Measurements from ENCODE around the gene MYO16. TPM values are rescaled to one million over a fixed set of nuclear protein-coding genes. Genes with fewer than 3 reads are reported as not detected.

The MYO16 gene
- total RNA-seq, 4 donors from 2014 or later: 0.54 to 3.8 (median 1.5) TPM

GRCh38 chr13:109136873-109137272 is 507.5 kb downstream of the MYO16 start:
- H3K36me3 ChIP-seq: no peaks in the 10 kb centered on the region
- no peak overlapping the region for H3K4me3 ChIP-seq
- peaks cover 19% of the 10 kb centered on the region for H3K27me3 ChIP-seq
- H3K27ac ChIP-seq: peak overlapping the region in 1 of 4 donors; percentile 40
- peaks cover 0 to 22% (median 0%) of the 10 kb centered on the region in 3 donors for H3K4me1 ChIP-seq
- TF ChIP-seq POLR2A (IDR thresholded peaks at IDR 0.05) (no peak), POLR2AphosphoS5 (IDR thresholded peaks at IDR 0.05) (no peak), EP300 (IDR thresholded peaks at IDR 0.05) (no peak), CTCF (IDR thresholded peaks at IDR 0.05) (no peak)
- no peak for ATAC-seq
- H3K9me3 ChIP-seq: no peaks in the 10 kb centered on the region
- 92% methylated on average over 1 of the region's 2 CpGs; no CpG with 5 or more reads in 1 of the 2 donors for WGBS, 2 donors (ENCODE audit: low coverage in 1 of 2)

GRCh38 chr13:109139346-109139745 is 509.9 kb downstream of the MYO16 start:
- Histone ChIP-seq H3K4me3 (no peak overlapping the region), H3K27me3 (peaks cover 19% of the 10 kb centered on the region), H3K27ac (no peak overlapping the region), H3K36me3 (no peaks in the 10 kb centered on the region), H3K9me3 (no peaks in the 10 kb centered on the region), H3K4me1 (peaks cover 0 to 15% (median 0%) of the 10 kb centered on the region in 3 donors)
- WGBS, 2 donors (ENCODE audit: low coverage in 1 of 2): 89 to 100% methylated on average over 7 to 9 of the region's 9 CpGs
- TF ChIP-seq EP300 (IDR thresholded peaks at IDR 0.05) (no peak), POLR2A (IDR thresholded peaks at IDR 0.05) (no peak), CTCF (IDR thresholded peaks at IDR 0.05) (no peak)
- ATAC-seq: no peak

GRCh38 chr13:109140054-109140453 is 510.6 kb downstream of the MYO16 start:
- Histone ChIP-seq H3K36me3 (no peaks in the 10 kb centered on the region), H3K27ac (peak overlapping the region in 1 of 4 donors; percentile 81), H3K4me1 (peaks cover 0 to 18% (median 0%) of the 10 kb centered on the region in 3 donors), H3K4me3 (peak overlapping the region; percentile 40 to 61), H3K9me3 (no peaks in the 10 kb centered on the region), H3K27me3 (peaks cover 19% of the 10 kb centered on the region)
- no peak for ATAC-seq
- 100% methylated on average over 1 of the region's 33 CpGs; no CpG with 5 or more reads in 1 of the 2 donors for WGBS, 2 donors (ENCODE audit: low coverage in 1 of 2)
- TF ChIP-seq POLR2A (IDR thresholded peaks at IDR 0.05) (no peak), EP300 (IDR thresholded peaks at IDR 0.05) (no peak)

- WGBS, 2 donors (ENCODE audit: low coverage in 1 of 2): 13% methylated on average over 3 of the region's 97 CpGs; no CpG with 5 or more reads in 1 of the 2 donors
- Histone ChIP-seq H3K4me1 (peaks cover 0 to 24% (median 0%) of the 10 kb centered on the region in 3 donors), H3K36me3 (no peaks in the 10 kb centered on the region), H3K9me3 (no peaks in the 10 kb centered on the region), H3K27ac (peak overlapping the region in 3 of 4 donors; percentile 61 to 81 (median 73)), H3K4me3 (peak overlapping the region; percentile 40 to 61), H3K27me3 (peaks cover 19% of the 10 kb centered on the region)
- no peak for TF ChIP-seq EP300 (IDR thresholded peaks at IDR 0.05)
- TF ChIP-seq POLR2A (IDR thresholded peaks at IDR 0.05): no peak
- no peak for TF ChIP-seq POLR2AphosphoS5 (IDR thresholded peaks at IDR 0.05)
- no peak for TF ChIP-seq CTCF (IDR thresholded peaks at IDR 0.05)
- ATAC-seq: peak; percentile 40
Observed at GRCh38 chr13:109140479-109141349, 511.3 kb downstream of the MYO16 start.

GRCh38 chr13:109141706-109142105 is 512.3 kb downstream of the MYO16 start:
- Histone ChIP-seq H3K36me3 (no peaks in the 10 kb centered on the region), H3K4me3 (peak overlapping the region in 1 of 2 donors; percentile 61), H3K9me3 (no peaks in the 10 kb centered on the region), H3K27ac (peak overlapping the region in 2 of 4 donors; percentile 53 to 83), H3K27me3 (peaks cover 19% of the 10 kb centered on the region), H3K4me1 (peaks cover 0 to 34% (median 4%) of the 10 kb centered on the region in 3 donors)
- TF ChIP-seq POLR2A (IDR thresholded peaks at IDR 0.05): no peak
- no peak for TF ChIP-seq EP300 (IDR thresholded peaks at IDR 0.05)
- no peak for TF ChIP-seq POLR2AphosphoS5 (IDR thresholded peaks at IDR 0.05)
- TF ChIP-seq CTCF (IDR thresholded peaks at IDR 0.05): no peak
- WGBS, 2 donors (ENCODE audit: low coverage in 1 of 2): 91 to 97% methylated on average over 10 to 13 of the region's 14 CpGs
- ATAC-seq: no peak

Data from gastroesophageal sphincter (tissue), 4 donors.